GM21390 (cell line): ENCODE results near the gene GINS3.
"Not testable (repeated sequence)": the region's sequence is repeated elsewhere in the genome, so short reads cannot be mapped to it uniquely, and the experiment has no call there.

ENCODE experiments used
- ATAC-seq: cut with Tn5 transposase; IDR thresholded peaks from one replicate; pipeline ENCODE4 v1.9.1; 2021; ENCODE audit not compliant: unreplicated experiment

The GINS3 gene

GRCh38 chr16:58385218-58385773 is 7.0 kb upstream of the GINS3 start:
- ATAC-seq, result no peak

DNA sequence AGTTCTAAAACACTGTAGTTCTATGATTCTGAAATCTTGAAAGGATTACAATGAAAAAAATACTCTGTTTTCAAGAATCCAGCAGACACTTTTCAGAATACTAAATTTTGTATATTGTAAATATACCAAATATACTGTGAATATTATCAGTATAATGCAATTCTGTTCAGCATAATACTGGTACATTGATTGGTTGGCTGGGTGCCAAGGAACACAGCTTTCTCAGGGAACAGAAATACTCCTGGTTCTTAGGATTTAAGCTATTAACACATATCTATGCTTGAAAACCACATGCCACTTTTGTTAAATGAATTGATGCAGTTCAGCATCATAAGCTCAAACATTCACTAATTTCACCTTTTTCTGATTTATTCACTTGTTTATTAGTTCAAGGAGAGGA is 2.5 kb upstream of the GINS3 start:
- no peak for ATAC-seq

DNA sequence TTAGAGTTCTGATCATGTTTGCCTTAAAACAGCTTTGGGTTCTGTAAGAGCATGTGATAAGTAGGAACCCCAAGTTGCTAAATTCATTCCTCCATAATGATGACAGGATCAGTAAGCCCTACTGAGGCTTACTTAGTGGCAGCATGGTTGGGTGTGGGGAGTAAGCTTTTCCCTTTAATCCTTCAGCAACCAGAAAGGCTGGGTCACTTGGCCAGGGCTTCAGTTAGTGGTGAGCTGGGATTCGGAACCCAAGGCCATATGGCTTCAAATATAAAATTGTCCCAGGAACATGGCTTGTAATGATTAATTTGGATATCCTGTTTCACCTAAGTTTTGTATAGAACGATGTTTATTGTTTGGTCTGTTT is 850 bp downstream of the GINS3 start:
- peak; percentile 11 for ATAC-seq

DNA sequence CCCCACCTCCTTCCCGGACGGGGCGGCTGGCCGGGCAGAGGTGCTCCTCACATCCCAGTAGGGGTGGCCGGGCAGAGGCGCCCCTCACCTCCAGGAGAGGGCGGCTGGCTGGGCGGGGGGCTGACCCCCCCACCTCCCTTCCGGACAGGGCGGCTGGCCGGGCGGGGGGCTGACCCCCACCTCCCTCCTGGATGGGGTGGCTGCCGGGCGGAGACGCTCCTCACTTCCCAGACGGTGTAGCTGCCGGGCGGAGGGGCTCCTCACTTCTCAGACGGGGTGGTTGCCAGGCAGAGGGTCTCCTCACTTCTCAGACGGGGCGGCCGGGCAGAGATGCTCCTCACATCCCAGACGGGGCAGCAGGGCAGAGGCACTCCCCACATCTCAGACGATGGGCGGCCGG is 4.6 kb downstream of the GINS3 start:
- ATAC-seq, result not testable (repeated sequence)

- no peak for ATAC-seq
Observed at GRCh38 chr16:58399718-58400633, 7.7 kb downstream of the GINS3 start.

DNA sequence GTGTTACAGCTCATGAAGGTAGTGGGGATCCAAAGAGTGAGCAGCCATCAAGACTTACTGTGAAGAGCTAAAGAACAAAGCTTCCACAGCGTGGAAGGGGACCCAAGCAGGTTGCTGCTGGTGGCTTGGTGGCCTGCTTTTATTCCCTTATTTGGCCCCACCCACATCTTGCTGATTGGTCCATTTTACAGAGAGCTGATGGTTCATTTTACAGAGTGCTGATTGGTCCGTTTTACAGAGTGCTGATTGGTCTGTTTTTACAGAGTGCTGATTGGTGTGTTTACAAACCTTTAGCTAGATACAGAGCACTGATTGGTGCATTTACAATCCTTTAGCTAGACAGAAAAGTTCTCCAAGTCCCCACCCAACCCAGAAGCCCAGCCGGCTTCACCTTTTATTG is 9.0 kb downstream of the GINS3 start:
- not testable (repeated sequence) for ATAC-seq

DNA sequence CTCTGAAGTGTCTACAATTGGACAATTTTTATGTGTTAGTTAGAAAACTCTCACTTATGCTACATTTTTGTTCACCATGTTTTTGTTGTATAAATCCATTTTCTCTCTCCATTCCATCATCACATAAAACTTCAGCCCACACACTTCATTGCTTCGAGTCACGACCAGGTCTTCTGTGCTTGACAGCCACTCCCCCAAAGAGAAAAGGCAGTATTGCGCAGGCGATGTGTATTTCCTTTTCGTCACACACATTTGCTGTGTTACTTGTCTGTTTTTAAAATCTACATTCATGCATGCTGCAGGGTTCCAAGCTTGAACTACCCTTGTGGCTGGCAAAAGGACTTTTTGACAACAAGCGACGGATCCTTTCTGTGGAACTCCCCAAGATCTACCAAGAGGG is 10.5 kb downstream of the GINS3 start:
- ATAC-seq, result no peak

- no peak for ATAC-seq
Observed at GRCh38 chr16:58409316-58409973, 17.2 kb downstream of the GINS3 start.

DNA sequence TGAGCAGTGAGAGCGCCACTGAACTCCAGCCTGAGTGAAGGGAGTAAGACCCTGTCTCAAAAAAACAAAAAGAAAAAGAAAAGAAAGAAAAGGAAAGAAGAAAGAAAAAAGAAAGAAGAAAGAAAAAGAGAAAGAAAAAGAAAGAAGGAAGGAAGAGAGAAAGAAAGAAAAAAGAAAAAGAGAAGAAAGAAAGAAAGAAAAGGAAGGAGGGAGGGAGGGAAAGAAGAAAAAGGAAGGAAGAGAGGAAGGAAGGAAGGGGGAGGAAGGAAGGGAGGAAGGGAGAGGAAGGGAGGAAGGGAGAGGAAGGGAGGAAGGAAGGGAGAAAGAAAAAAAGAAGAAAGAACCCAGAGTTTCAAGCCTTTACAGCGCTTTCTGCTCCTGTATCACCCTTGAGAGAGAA is 19.1 kb downstream of the GINS3 start:
- no peak for ATAC-seq

DNA sequence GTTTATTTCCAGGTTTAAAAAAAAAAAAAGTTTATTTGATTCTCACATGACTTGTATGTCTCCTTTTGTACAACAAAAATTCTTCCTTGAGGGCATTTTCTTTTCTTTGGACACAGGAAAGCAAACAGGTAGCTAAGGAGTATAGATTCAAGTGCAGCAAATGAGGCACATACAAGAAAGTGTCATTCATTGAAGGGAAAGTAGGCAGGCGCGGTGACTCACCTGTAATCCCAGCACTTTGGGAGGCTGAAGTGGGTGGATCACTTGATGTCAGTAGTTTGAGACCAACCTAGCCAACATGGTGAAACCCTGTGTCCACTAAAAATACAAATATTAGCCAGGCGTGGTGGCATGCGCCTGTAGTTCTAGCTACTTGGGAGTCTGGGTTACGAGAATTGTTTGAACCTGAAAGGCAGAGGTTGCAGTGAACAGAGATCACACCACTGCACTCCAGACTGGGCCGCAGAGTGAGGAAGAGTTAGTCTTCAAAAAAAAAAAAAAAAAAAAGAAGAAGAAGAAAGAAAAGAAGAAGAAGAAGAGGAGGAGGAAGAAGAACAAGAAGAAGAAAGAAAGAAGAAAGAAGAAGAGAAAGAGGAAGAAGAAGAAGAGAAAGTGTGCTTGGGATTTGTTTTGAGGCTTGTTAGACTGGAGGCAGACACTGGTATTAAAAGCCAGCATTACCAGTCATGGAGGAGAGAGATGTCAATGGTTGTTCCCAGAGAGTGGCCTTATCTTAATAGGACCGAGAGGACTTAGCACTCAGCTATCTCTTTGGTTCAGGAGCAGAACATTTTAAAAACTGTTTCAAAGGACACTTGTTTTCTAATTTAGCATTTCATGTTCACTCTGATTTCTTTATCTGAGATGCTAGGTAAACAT is 19.7 kb downstream of the GINS3 start:
- no peak for ATAC-seq

DNA sequence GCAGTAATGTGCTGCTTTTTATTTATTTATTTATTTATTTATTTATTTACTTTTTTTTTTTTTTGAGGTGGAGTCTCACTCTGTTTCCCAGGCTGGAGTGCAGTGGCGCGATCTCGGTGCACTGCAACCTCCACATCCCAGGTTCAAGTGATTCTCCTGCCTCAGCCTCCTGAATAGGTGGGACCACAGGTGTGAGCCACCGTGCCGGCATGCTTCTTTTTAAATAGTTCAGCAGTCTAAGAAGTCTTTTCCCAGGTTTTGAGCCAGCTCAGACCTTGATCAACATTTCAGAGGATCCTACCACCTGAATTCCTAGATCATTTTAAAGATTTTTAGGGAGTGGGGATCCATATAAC is 20.3 kb downstream of the GINS3 start:
- ATAC-seq, result not testable (repeated sequence)

- no peak for ATAC-seq
Observed at GRCh38 chr16:58413359-58413758, 21.1 kb downstream of the GINS3 start.

DNA sequence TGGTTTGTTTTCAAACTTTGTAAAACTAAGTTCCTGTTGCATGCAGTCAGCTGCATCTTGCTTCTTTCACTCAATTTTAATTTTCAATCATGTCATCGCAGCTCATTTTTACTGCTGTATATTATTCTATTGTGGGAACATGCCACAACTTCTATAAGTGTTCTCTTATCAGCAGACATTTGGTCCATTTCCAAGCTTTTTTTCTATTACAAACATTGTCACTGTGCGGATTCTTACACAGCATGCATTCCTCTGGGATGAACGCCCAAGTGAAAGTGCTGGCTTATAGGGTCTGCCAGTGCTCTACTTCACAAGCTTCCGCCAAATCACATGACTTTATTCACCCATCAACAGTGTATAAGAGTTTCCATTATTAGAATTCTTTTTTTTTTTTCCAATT is 22.7 kb downstream of the GINS3 start:
- no peak for ATAC-seq

DNA sequence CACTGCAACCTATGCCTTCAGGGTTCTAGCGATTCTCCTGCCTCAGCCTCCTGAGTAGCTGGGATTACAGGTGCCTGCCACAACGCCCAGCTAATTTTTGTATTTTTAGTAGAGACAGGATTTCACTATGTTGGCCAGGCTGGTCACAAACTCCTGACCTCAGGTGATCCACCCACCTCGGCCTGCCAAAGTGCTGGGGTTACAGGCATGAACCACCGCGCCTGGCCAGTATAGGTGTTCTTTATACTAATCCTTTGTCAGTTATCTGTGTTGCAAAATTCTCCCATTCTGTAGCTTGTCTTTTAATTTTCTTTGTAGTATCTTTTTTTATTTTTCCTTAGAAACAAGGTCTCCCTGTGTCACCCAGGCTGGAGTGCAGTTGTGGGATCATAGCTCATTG is 23.7 kb downstream of the GINS3 start:
- ATAC-seq, result not testable (repeated sequence)

GRCh38 chr16:58417035-58417434 is 24.8 kb downstream of the GINS3 start:
- no peak for ATAC-seq

- ATAC-seq, result no peak
Observed at GRCh38 chr16:58417600-58417999, 25.3 kb downstream of the GINS3 start.

- no peak for ATAC-seq
Observed at GRCh38 chr16:58418026-58418425, 25.8 kb downstream of the GINS3 start.

GRCh38 chr16:58418601-58419000 is 26.3 kb downstream of the GINS3 start:
- ATAC-seq, result no peak

GRCh38 chr16:58419241-58419990 is 27.1 kb downstream of the GINS3 start:
- no peak for ATAC-seq

DNA sequence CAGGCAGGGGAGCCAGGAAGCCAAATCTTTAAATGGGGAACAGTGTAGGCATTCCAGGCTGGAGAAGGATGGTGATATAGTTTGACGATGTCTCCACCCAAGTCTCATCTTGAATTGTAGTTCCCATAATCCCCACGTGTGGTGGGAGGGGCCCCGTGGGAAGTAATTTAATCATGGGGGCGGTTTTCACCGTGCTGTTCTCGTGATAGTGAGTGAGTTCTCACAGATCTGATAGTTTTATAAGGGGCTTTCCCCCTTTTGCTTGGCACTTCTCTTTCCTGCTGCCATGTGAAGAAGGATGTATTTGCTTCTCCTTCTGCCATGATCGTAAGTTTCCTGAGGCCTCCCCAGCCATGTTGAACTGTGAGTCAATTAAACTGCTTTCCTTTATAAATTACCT is 28.8 kb downstream of the GINS3 start:
- no peak for ATAC-seq

DNA sequence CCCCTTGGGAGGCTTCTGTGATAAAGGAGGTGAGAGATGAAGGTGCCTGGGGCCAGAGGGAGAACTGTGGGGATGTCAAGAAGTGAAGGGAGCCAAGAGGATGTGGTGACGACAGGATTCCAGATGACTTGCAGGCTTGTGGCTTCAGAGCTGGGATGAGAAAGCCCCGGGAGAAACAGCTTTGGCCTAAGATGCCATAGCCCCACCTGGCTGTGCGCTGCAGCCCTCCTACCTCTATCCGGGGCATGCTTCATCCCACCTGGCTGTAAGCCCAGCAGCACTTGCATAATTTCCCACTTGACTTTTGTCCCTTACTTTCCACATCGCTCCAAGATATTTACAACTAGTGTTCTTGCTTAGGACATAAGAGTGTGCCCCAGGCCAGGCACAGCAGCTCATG is 29.3 kb downstream of the GINS3 start:
- no peak for ATAC-seq
